K562 (cell line): ENCODE measurements around the gene MAGEC1. TPM values are rescaled to one million over a fixed set of nuclear protein-coding genes. Genes with fewer than 3 reads are reported as not detected.

Source experiments
- ATAC-seq: fragments of 200-7000 bp; cut with Tn5 transposase; 3 replicates; pipeline ENCODE4 v1.9.1; 2020; ENCODE audit warnings: moderate library complexity
- BruUV-seq: library from RNA; stranded (reverse); fragments of 400-500 nt; replicated peaks from 2 replicates; lab custom pipeline; 2021; lab: Mats Ljungman, UMichigan
- CTCF ChIA-PET: fragments of 300-600 bp; formaldehyde crosslinking; extraction: SDS; loops from one replicate; lab custom pipeline; 2021; ENCODE audit warnings: low intra/inter-chr PET ratio; lab: Yijun Ruan, JAX
- POLR2A ChIA-PET: fragments of 300-600, 350-650 bp; sonication (Branson Sonifier 250); formaldehyde crosslinking; extraction: SDS; loops from one replicate; lab custom pipeline; 2021; ENCODE audit warnings: antibody characterized with exemption, inconsistent platforms; lab: Yijun Ruan, JAX
- DNase-seq, 4 experiments: peaks; one replicate each; pipeline versions ENCODE4 v3.0.0 to v3.0.0-alpha.2; 2011 to 2018; ENCODE audit warnings: low spot score in 3 of 4, mixed read lengths in 3 of 4; ENCODE audit errors: extremely low read depth in 1 of 4
- FAIRE-seq: peaks from 2 replicates; lab custom pipeline; 2011; peaks lifted over from hg19 to GRCh38; lab: Jason Lieb, UNC
- H2AFZ ChIP-seq: 2 replicates; pipeline ENCODE4 v1.6.0; 2011; ENCODE audit warnings: low read depth, low read length, control low read depth, inconsistent platforms
- H3K27ac ChIP-seq: fragments of 200-600 bp; 3 replicates; pipeline ENCODE4 v1.8.0; 2011; ENCODE audit warnings: low read depth, mild to moderate bottlenecking, control low read depth, inconsistent platforms, low read length, moderate library complexity, mixed read lengths; ENCODE audit errors: extremely low read depth
- H3K27me3 ChIP-seq, 2 experiments: fragments of 300-600 bp in 1 of 2; 2 replicates in 1 of 2; 3 replicates in 1 of 2; pipeline versions ENCODE4 v1.6.0 to v1.8.0; 2011; ENCODE audit warnings: inconsistent platforms in 2 of 2, low read length in 2 of 2, mild to moderate bottlenecking in 1 of 2, mixed read lengths in 1 of 2, moderate library complexity in 1 of 2; ENCODE audit not compliant: control insufficient read depth in 2 of 2, insufficient read depth in 2 of 2
- H3K36me3 ChIP-seq: fragments of 300-600 bp; 3 replicates; pipeline ENCODE4 v1.8.0; 2011; ENCODE audit warnings: mild to moderate bottlenecking, low read length, inconsistent platforms; ENCODE audit not compliant: control insufficient read depth, insufficient read depth
- H3K4me1 ChIP-seq, 2 experiments: fragments of 200-600 bp in 1 of 2; replicated peaks in 1 of 2; 2 replicates in 1 of 2; 3 replicates in 1 of 2; pipeline versions ENCODE4 v1.5.1 to v1.8.0; 2011; ENCODE audit warnings: inconsistent platforms in 2 of 2, low read length in 2 of 2, mild to moderate bottlenecking in 1 of 2, mixed read lengths in 1 of 2, moderate library complexity in 1 of 2; ENCODE audit not compliant: control insufficient read depth in 2 of 2, insufficient read depth in 2 of 2
- H3K4me2 ChIP-seq: 2 replicates; pipeline ENCODE4 v1.6.1; 2011; ENCODE audit warnings: low read length, control low read depth, inconsistent platforms, mixed read lengths; ENCODE audit not compliant: insufficient read depth
- H3K4me3 ChIP-seq: fragments of 200-600 bp; sonication (generic), shearing (Covaris generic); 2 replicates; pipeline ENCODE4 v1.5.1; 2016; ENCODE audit warnings: control low read depth, inconsistent platforms
- H3K79me2 ChIP-seq: fragments of 200-600 bp; 3 replicates; pipeline ENCODE4 v1.8.0; 2011; ENCODE audit warnings: low read length, inconsistent platforms; ENCODE audit not compliant: control insufficient read depth, insufficient read depth
- H3K9ac ChIP-seq, 2 experiments: 2 replicates each; pipeline versions ENCODE4 v1.6.0 to v1.6.1; 2011; ENCODE audit warnings: low read depth in 2 of 2, low read length in 2 of 2, control low read depth in 1 of 2, inconsistent platforms in 1 of 2, mild to moderate bottlenecking in 1 of 2, mixed read lengths in 1 of 2; ENCODE audit not compliant: insufficient read depth in 1 of 2
- H3K9me1 ChIP-seq: one replicate; pipeline ENCODE4 v1.6.0; 2011; ENCODE audit warnings: inconsistent platforms, mild to moderate bottlenecking, low read length, moderate library complexity; ENCODE audit not compliant: control insufficient read depth, insufficient read depth
- H3K9me3 ChIP-seq: replicated peaks from 2 replicates; pipeline ENCODE4 v1.5.1; 2011; ENCODE audit warnings: low read depth, low read length, inconsistent platforms; ENCODE audit not compliant: control insufficient read depth, insufficient read depth
- H4K20me1 ChIP-seq: replicated peaks from 2 replicates; pipeline ENCODE4 v1.6.1; 2011; ENCODE audit warnings: low read length, inconsistent platforms, mixed read lengths; ENCODE audit not compliant: control insufficient read depth, insufficient read depth
- CBX1 ChIP-seq: sonication (generic); IDR thresholded peaks from 2 replicates; pipeline ENCODE4 v1.6.1; 2016; ENCODE audit warnings: antibody characterized with exemption, low read depth, mild to moderate bottlenecking
- MGA ChIP-seq: fragments of 450-650 bp; IDR thresholded peaks from 2 replicates; pipeline ENCODE4 v1.6.1; 2016; ENCODE audit warnings: mild to moderate bottlenecking, moderate library complexity
- RBM34 ChIP-seq: fragments of 200-400 bp; formaldehyde crosslinking; IDR thresholded peaks from 2 replicates; pipeline ENCODE4 v1.6.1; 2018; ENCODE audit warnings: low read length, borderline replicate concordance; ENCODE audit not compliant: insufficient read depth
- ZFP30 ChIP-seq: fragments of 250-450 bp; sonication (Bioruptor Pico); IDR thresholded peaks from 2 replicates; pipeline ENCODE4 v1.8.0; 2022; ENCODE audit warnings: moderate library complexity, mild to moderate bottlenecking, inconsistent platforms, borderline replicate concordance
- WGBS: fragments of 100-300 bp; shearing (Covaris generic); methylation state at CpG from one replicate; pipeline ENCODE4 v1.1.6; 2016; ENCODE audit warnings: low coverage, mixed read lengths; ENCODE audit not compliant: insufficient coverage; ENCODE audit errors: missing lambda C conversion rate; 5-methylcytosine and 5-hydroxymethylcytosine counted together
- in situ Hi-C: fragments of 300-500 bp; cut with MboI; formaldehyde crosslinking; loops from 4 replicates; pipeline ENCODE4 v1.15.0; 2018; ENCODE audit warnings: inconsistent platforms, mixed read lengths
- intact Hi-C: fragments of 100-400 bp; cut with micrococcal nuclease; formaldehyde crosslinking; loops from 2 replicates; pipeline ENCODE4 v1.14.2; 2022
- polyA plus RNA-seq, 8 experiments: library from polyadenylated mRNA; depleted of rRNA in 4 of 8; stranded (reverse) in 5 of 8; unstranded in 3 of 8; fragments of >200 nt; fragmentation: Nextera tagmentation in 2 of 8; fragmentation: Illumina TruSeq in 1 of 8; extraction: Ambion mirVana in 2 of 8; extraction: Trizol in 1 of 8; gene quantifications; 2 replicates each; pipeline versions ENCODE4 v1.2.1 to v1.2.3, GENCODE V29; 2011 to 2014; ENCODE audit warnings: inconsistent platforms in 1 of 8, missing spikeins in 1 of 8
- total RNA-seq, 7 experiments: library from RNA; depleted of rRNA in 6 of 7; stranded (reverse); fragments of >200 nt in 6 of 7; fragmentation: Illumina TruSeq in 2 of 7; extraction: Trizol in 2 of 7; gene quantifications; 2 replicates each; pipeline versions ENCODE4 v1.2.1 to v1.2.3, GENCODE V29; 2011 to 2021; ENCODE audit warnings: low replicate concordance in 1 of 7

Gene MAGEC1
- total and polyA plus RNA-seq, 9 of the 15 experiments (the other 6 are each of a cell fraction or from before 2014, with no cell fraction given), result 5.6 to 56.6 (median 21.4) TPM

GRCh38 chrX:141952603-141953002, 48.9 kb downstream of the MAGEC1 start:
- no peak overlapping the region for H3K9ac ChIP-seq
- H3K79me2 ChIP-seq, result no peaks in the 10 kb centered on the region
- no peaks in the 10 kb centered on the region for H3K4me1 ChIP-seq
- CTCF ChIA-PET, result no interaction called here
- no peaks in the 10 kb centered on the region for H3K36me3 ChIP-seq
- no TSS peak for BruUV-seq
- intact Hi-C loops, result no loop called here
- no peaks in the 10 kb centered on the region for H4K20me1 ChIP-seq
- TF ChIP-seq RBM34 (no peak), ZFP30 (CRISPR knock-in tag) (no peak), CBX1 (no peak)
- TF ChIP-seq, all 486 proteins: peak for 0
- no peaks in the 10 kb centered on the region for H3K27me3 ChIP-seq
- ATAC-seq, result no peak
- no peak overlapping the region for H3K4me3 ChIP-seq
- H3K27ac ChIP-seq, result no peak overlapping the region
- no peak overlapping the region for H2AFZ ChIP-seq
- WGBS, result 9% methylated on average over 5 of the region's 5 CpGs
- H3K9me3 ChIP-seq, result no peaks in the 10 kb centered on the region
- in situ Hi-C loops, result no loop called here
- no peaks in the 10 kb centered on the region for H3K9me1 ChIP-seq
- no peak for DNase-seq
- H3K4me2 ChIP-seq, result no peak overlapping the region
- POLR2A ChIA-PET, result no interaction called here
- no peak for FAIRE-seq

- POLR2A ChIA-PET, result no interaction called here
- FAIRE-seq (no peak), DNase-seq (no peak), ATAC-seq (no peak)
- H3K27me3 ChIP-seq, result no peaks in the 10 kb centered on the region
- H3K4me3 ChIP-seq, result no peak overlapping the region
- WGBS, result 4% methylated on average over 2 of the region's 2 CpGs
- H3K79me2 ChIP-seq, result no peaks in the 10 kb centered on the region
- H3K4me1 ChIP-seq, result no peaks in the 10 kb centered on the region
- no peaks in the 10 kb centered on the region for H3K9me1 ChIP-seq
- H3K36me3 ChIP-seq, result no peaks in the 10 kb centered on the region
- no peak overlapping the region for H3K27ac ChIP-seq
- no TSS peak for BruUV-seq
- H3K4me2 ChIP-seq, result no peak overlapping the region
- H4K20me1 ChIP-seq, result no peaks in the 10 kb centered on the region
- in situ Hi-C loops, result no loop called here
- CTCF ChIA-PET, result no interaction called here
- no peak overlapping the region for H2AFZ ChIP-seq
- no peaks in the 10 kb centered on the region for H3K9me3 ChIP-seq
- intact Hi-C loops, result no loop called here
- H3K9ac ChIP-seq, result no peak overlapping the region
- TF ChIP-seq RBM34 (no peak), MGA (no peak)
Measured at GRCh38 chrX:141958675-141959074, 55.0 kb downstream of the MAGEC1 start.
